HG03066 (cell line): Measurements from ENCODE around the gene FAM83B.
"Not testable (repeated sequence)": the region's sequence is repeated elsewhere in the genome, so short reads cannot be mapped to it uniquely, and the experiment has no call there.

Experiments used
- ATAC-seq: cut with Tn5 transposase; IDR thresholded peaks from one replicate; pipeline ENCODE4 v1.9.1; 2021; ENCODE audit warnings: low read depth; ENCODE audit not compliant: unreplicated experiment

The FAM83B gene

DNA sequence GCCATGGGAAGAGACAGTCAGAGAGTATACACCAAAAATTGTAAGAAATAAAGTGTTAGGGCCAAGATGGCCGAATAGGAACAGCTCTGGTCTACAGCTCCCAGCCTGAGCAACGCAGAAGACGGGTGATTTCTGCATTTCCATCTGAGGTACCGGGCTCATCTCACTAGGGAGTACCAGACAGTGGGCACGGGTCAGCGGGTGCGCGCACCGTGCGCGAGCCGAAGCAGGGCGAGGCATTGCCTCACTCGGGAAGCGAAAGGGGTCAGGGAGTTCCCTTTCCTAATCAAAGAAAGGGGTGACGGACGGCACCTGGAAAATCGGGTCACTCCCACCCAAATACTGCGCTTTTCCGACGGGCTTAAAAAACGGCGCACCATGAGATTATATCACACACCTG is 114.8 kb downstream of the FAM83B start:
- ATAC-seq = not testable (repeated sequence)

GRCh38 chr6:54970337-54970736 is 123.8 kb downstream of the FAM83B start:
- no peak for ATAC-seq

- ATAC-seq = no peak
Observed at GRCh38 chr6:54971825-54972224, 125.3 kb downstream of the FAM83B start.

DNA sequence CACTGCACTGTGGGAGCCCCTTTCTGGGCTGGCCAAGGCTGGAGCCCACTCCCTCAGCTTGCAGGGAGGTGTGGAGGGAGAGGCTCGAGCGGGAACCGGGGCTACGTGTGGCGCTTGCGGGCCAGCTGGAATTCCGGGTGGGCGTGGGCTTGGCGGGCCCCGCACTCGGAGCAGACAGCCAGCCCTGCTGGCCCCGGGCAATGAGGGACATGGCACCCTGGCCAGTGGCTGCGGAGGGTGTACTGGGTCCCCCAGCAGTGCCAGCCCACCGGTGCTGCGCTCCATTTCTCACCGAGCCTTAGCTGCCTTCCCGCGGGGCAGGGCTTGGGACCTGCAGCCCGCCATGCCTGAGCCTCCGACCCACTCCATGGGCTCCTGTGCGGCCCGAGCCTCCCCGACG is 132.6 kb downstream of the FAM83B start:
- ATAC-seq = not testable (repeated sequence)

DNA sequence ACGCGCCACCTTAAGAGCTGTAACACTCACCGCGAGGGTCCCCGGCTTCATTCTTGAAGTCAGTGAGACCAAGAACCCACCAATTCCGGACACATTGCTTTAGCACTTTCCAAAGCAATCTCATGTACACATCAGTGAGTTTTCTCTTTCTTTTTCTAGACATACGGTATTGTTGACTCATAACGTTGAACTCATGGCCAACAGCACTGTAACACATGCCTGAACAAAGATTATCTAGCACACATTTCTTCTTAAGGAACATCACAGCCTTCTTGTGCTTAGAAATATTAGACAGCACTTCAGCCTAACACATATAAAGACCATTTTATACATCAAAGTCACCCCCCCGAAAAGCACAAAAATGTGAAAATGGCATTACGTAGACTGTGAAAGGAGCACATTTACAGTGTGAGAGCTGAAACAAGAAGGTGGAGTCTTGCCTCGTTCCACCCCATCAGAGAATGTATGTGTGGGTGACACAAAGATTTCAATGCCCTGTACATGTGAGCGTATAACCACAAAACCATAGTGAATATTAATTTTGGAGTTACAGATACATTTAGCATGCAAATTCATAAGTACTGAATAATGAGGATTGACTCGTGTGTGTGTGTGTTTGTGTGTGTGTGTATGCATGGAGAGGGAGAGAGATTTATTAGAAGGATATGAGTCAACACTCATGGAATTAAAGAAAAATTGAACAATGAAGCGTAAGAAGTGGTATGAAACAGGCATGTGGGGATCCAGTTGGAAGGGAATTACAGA is 134.1 kb downstream of the FAM83B start:
- ATAC-seq = no peak

DNA sequence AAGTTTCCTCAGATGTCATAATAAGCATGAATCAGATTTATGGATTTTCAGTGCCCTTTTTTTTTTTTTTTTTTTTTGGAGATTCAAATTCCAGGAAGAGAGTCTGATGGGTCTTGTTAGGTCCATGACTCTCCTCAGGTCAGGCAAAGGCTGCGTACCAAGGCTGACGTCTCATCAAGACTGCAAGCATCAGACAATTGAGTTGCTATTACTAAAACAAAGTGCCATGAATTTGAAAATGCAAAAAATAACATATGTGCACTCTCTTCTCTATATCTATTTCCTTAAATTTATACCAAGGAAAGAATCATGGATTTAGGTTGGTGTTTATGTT is 134.7 kb downstream of the FAM83B start:
- ATAC-seq = no peak

DNA sequence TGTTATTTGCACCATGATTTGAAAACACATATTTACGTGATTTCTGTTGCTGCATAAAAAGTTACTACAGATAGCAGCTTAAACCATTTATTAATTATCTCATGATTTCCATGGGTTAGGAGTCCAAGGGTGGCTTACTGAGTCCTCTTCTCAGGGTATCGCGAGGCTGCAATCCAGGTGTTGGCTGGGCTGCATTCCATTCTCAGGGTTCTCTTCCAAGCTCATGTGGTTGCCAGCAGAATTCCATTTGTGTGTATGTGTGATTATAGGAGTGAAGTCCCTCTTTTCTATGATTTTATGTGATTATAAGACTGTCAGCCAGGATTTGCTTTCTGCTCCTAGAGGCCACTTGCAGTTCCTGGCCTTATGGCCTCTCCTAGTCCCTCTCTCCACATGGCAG is 135.1 kb downstream of the FAM83B start:
- ATAC-seq = no peak

DNA sequence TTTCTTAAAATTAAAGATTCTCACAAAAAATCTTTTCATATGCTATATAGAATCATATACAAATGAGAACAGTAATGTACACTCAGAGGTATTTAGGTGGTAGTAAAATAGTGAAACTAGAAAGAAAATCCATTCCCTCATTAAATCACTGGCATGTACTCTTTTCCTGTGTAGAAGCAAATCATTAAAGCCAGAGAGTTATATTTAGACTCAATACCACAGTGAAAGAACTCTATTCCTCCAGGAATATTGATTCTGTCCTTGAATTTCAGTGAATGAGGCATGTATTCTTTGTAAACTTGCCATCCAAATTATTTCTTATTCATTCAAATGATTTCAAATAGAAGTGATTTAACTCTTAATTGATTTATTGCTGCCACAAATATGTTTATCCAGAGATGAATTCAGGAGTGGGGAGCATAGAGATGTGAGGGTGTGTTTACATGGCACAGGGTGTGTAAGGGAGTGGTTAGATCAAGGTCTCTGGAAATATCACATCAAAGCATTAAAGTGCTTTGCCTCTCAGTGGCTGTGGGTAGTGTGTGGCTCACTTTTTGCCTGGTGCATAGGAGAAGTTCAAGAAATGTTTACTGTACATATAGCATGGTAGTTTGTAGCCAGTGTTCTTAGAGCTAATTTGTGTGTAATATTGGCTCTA is 141.2 kb downstream of the FAM83B start:
- ATAC-seq = no peak

DNA sequence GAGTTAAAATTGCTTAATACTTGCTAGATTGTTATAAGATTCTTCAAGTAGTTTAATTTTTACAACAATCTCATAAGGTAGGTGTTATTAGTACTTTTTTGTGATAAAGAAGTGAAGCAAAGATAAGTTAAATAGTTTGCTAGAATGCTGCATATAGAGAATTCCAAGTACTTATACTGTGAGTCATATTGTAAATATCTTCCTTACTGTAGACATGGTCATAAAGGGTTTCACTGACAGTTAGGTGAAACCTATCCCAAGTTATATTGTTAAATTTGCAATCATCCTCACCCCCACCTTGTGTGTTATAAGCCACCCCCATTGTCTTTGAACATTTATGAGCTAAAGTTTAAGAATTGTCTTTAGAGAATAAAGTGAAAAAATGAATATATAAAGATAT is 142.0 kb downstream of the FAM83B start:
- no peak for ATAC-seq

DNA sequence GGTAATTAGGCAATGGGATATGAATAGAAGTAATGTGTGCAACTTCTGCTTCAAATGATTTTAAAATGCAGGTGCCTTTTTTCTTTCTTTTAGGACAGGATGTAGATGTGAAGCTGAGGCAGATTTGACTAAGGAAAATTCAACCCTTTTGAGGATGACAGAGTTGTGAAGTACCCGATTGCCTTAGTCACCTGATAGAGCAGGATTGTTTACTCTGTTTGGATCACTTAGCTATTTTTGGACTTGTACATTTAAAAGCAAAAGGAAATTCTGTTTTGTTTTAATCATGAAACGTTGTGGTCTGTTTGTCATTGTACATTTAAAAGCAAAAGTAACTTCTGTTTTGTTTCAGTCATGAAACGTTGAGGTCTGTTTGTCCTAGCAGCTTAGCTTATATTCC is 143.4 kb downstream of the FAM83B start:
- ATAC-seq = no peak
